ENCODE measurements around the gene CADPS. TPM values are rescaled to one million over a fixed set of nuclear protein-coding genes. Genes with fewer than 3 reads are reported as not detected.

The CADPS gene
- total and polyA plus RNA-seq, 2 of the 4 experiments (the other 2 are of a cell fraction), result not detected

DNA sequence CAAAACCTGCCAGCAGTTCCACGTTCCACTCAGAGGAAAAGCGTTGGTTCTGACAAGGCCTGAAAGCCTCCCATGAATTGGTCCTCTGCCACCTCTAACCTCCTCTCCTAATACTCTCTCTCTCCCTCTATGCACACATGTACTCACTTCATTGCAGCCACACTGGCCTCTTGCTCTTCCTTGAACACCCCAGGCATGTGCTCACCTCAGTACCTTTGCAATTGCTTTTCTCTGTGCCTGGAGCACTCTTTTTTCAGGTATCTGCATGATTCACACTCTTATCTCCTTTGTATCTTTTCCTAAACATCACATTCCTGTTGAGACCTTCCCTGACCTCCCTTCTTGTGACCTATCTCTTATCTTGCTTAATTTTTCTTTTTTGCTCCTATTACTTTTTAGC, 323.7 kb downstream of the CADPS start:
- Histone ChIP-seq H3K56ac (ENCODE audit: extremely low read depth, insufficient read depth, low read length) (no peak overlapping the region), H2AK9ac (replicated peaks; ENCODE audit: low read depth, low read length, poor library complexity) (no peak overlapping the region), H3K27me3 (ENCODE audit: control insufficient read depth, insufficient read depth, low read length) (peaks cover 5% of the 10 kb centered on the region), H3K18ac (ENCODE audit: low read depth, low read length) (no peak overlapping the region), H3K4me2 (ENCODE audit: low read depth, low read length) (no peak overlapping the region), H3K4me1 (ENCODE audit: control insufficient read depth, insufficient read depth, low read length) (no peaks in the 10 kb centered on the region), H3K9me1 (ENCODE audit: insufficient read depth, low read length) (no peaks in the 10 kb centered on the region), H4K8ac (ENCODE audit: low read depth in 2 of 2, low read length in 2 of 2) (no peak overlapping the region), H2BK15ac (ENCODE audit: low read depth, low read length) (no peak overlapping the region), H2BK20ac (ENCODE audit: low read depth, low read length) (no peak overlapping the region), H3K27ac (ENCODE audit: insufficient read depth, low read length) (no peak overlapping the region), H4K20me1 (ENCODE audit: insufficient read depth, low read length) (no peaks in the 10 kb centered on the region), H2BK120ac (ENCODE audit: low read depth, low read length) (no peak overlapping the region), H2BK5ac (ENCODE audit: low read depth, low read length, poor library complexity, severe bottlenecking) (no peak overlapping the region), H3K36me3 (ENCODE audit: control insufficient read depth, insufficient read depth, low read length) (no peaks in the 10 kb centered on the region), H3K23ac (ENCODE audit: low read depth, low read length) (no peak overlapping the region), H2AK5ac (ENCODE audit: low read depth, low read length) (no peak overlapping the region), H3K9ac (ENCODE audit: low read depth, low read length) (no peak overlapping the region), H4K5ac (ENCODE audit: low read depth, low read length) (no peak overlapping the region), H4K91ac (ENCODE audit: insufficient read depth, low read depth, low read length) (no peak overlapping the region), H2AFZ (replicated peaks; ENCODE audit: low read length, poor library complexity) (no peak overlapping the region), H3K9me3 (ENCODE audit: control insufficient read depth, insufficient read depth, low read length) (no peaks in the 10 kb centered on the region), H3K4ac (ENCODE audit: low read depth, low read length) (no peak overlapping the region), H3K4me3 (ENCODE audit: insufficient read depth, low read depth, low read length) (no peak overlapping the region), H3K14ac (replicated peaks; ENCODE audit: low read depth, low read length) (no peak overlapping the region), H3K79me1 (ENCODE audit: low read depth in 1 of 2, low read length in 2 of 2) (no peaks in the 10 kb centered on the region)
- TF ChIP-seq SMC3 (IDR thresholded peaks at IDR 0.05; ENCODE audit: low read depth, low read length) (no peak), BHLHE40 (IDR thresholded peaks at IDR 0.05; ENCODE audit: low read depth, low read length) (no peak), RAD21 (IDR thresholded peaks at IDR 0.05; ENCODE audit: low read length) (no peak), CEBPB (IDR thresholded peaks at IDR 0.05; ENCODE audit: low read depth, low read length) (no peak), MAFK (IDR thresholded peaks at IDR 0.05; ENCODE audit: low read depth, low read length) (no peak), CHD1 (IDR thresholded peaks at IDR 0.05; ENCODE audit: low read depth, low read length) (no peak), MXI1 (IDR thresholded peaks at IDR 0.05; ENCODE audit: borderline replicate concordance, low read depth, low read length) (no peak), RCOR1 (IDR thresholded peaks at IDR 0.05; ENCODE audit: insufficient replicate concordance, low read length) (no peak), RFX5 (IDR thresholded peaks at IDR 0.05; ENCODE audit: low read depth, low read length) (no peak), MAZ (IDR thresholded peaks at IDR 0.05; ENCODE audit: borderline replicate concordance, low read depth, low read length) (no peak), FOS (IDR thresholded peaks at IDR 0.05; ENCODE audit: low read depth, low read length) (no peak), NFE2L2 (IDR thresholded peaks at IDR 0.05; ENCODE audit: low read depth, low read length) (no peak), POLR2A (IDR thresholded peaks at IDR 0.05; ENCODE audit: low read depth, low read length) (no peak)
- TF ChIP-seq, protein P1, sequence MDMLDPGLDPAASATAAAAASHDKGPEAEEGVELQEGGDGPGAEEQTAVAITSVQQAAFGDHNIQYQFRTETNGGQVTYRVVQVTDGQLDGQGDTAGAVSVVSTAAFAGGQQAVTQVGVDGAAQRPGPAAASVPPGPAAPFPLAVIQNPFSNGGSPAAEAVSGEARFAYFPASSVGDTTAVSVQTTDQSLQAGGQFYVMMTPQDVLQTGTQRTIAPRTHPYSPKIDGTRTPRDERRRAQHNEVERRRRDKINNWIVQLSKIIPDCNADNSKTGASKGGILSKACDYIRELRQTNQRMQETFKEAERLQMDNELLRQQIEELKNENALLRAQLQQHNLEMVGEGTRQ (IDR thresholded peaks at IDR 0.05; ENCODE audit: low read depth, low read length), result no peak
- TF ChIP-seq, protein P2, sequence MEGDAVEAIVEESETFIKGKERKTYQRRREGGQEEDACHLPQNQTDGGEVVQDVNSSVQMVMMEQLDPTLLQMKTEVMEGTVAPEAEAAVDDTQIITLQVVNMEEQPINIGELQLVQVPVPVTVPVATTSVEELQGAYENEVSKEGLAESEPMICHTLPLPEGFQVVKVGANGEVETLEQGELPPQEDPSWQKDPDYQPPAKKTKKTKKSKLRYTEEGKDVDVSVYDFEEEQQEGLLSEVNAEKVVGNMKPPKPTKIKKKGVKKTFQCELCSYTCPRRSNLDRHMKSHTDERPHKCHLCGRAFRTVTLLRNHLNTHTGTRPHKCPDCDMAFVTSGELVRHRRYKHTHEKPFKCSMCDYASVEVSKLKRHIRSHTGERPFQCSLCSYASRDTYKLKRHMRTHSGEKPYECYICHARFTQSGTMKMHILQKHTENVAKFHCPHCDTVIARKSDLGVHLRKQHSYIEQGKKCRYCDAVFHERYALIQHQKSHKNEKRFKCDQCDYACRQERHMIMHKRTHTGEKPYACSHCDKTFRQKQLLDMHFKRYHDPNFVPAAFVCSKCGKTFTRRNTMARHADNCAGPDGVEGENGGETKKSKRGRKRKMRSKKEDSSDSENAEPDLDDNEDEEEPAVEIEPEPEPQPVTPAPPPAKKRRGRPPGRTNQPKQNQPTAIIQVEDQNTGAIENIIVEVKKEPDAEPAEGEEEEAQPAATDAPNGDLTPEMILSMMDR (conservative IDR thresholded peaks at IDR 0.05; ENCODE audit: low read depth, low read length), result no peak
- TF ChIP-seq, protein P3, sequence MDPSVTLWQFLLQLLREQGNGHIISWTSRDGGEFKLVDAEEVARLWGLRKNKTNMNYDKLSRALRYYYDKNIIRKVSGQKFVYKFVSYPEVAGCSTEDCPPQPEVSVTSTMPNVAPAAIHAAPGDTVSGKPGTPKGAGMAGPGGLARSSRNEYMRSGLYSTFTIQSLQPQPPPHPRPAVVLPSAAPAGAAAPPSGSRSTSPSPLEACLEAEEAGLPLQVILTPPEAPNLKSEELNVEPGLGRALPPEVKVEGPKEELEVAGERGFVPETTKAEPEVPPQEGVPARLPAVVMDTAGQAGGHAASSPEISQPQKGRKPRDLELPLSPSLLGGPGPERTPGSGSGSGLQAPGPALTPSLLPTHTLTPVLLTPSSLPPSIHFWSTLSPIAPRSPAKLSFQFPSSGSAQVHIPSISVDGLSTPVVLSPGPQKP (IDR thresholded peaks at IDR 0.05; ENCODE audit: borderline replicate concordance, low read depth, low read length), result no peak
- intact Hi-C loops (cut with micrococcal nuclease), result no loop called here
- no TSS peak for BruUV-seq (replicated peaks)
- no peak for ATAC-seq (ENCODE audit: low read depth)
- ChIA-PET CTCF (no interaction called here), POLR2A (ENCODE audit: unreplicated experiment) (no interaction called here)
- DNase-seq, result no peak
- 80% methylated on average over 1 of the region's 2 CpGs; no CpG with 5 or more reads in 1 of the 2 experiments for WGBS, 2 experiments (ENCODE audit: extremely low coverage in 2 of 2, insufficient read length in 1 of 2)
- in situ Hi-C loops (cut with MboI; ENCODE audit: low sequenced_read_pairs), result loop anchor here (10.0 kb wide), 1 partner anchor 347 kb away; no protein-coding TSS in a partner anchor
- dilution Hi-C loops (cut with HindIII; ENCODE audit: low sequenced_read_pairs, unreplicated experiment), result no loop called here
